GM12874 (cell line): ENCODE results near the gene SHISA9.

Experiments
- CTCF ChIP-seq: IDR thresholded peaks from 2 replicates; pipeline ENCODE4 v1.5.1; 2011; ENCODE audit warnings: low read depth, mild to moderate bottlenecking, control low read depth, low read length, moderate library complexity; ENCODE audit not compliant: insufficient read depth

SHISA9 gene

GRCh38 chr16:13264749-13265552 lies 363.6 kb downstream of the SHISA9 start:
- TF ChIP-seq CTCF: no peak

- TF ChIP-seq CTCF: no peak
Observed at GRCh38 chr16:13269359-13269758, 368.0 kb downstream of the SHISA9 start.

- no peak for TF ChIP-seq CTCF
Observed at GRCh38 chr16:13269905-13270528, 368.6 kb downstream of the SHISA9 start.

- TF ChIP-seq CTCF: no peak
Observed at GRCh38 chr16:13270602-13271001, 369.2 kb downstream of the SHISA9 start.

GRCh38 chr16:13289515-13289914 lies 388.1 kb downstream of the SHISA9 start:
- no peak for TF ChIP-seq CTCF
